Stimulated activated naive CD8-positive, alpha-beta T cell treated with anti-CD3 and anti-CD28 coated beads, Interleukin-15, Interleukin-2, amounts not matched to agents 100 U/mL and 50 U/mL, for 24 hours (primary cell): ENCODE measurements around the gene EYA2.

ENCODE experiments used
- ATAC-seq: fragments of 150-1000 bp; cut with Tn5 transposase; one replicate; pipeline ENCODE4 v1.10.0; 2021
- DNase-seq: peaks from one replicate; pipeline ENCODE4 v3.0.0; 2021

EYA2 gene

DNA sequence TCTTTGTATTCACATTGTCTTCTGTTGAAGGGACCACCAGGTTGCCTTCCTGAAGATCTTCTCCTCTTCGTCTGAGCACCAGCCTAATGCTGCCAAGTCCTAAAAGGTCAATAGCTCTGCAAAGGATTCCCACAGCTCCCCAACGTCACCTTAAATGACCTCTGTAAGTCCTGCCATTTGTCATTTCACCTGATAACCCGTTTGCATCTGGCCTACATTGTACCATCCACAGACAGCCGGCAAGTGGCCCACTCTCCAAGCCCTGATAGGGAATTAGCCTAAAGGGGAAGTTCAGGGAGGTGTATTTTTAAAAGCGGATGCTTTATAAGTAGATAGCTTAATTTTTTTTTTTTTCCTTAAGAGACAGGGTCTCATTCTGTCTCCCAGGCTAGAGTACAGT lies 334.0 kb downstream of the EYA2 start:
- no peak for ATAC-seq
- no peak for DNase-seq

DNA sequence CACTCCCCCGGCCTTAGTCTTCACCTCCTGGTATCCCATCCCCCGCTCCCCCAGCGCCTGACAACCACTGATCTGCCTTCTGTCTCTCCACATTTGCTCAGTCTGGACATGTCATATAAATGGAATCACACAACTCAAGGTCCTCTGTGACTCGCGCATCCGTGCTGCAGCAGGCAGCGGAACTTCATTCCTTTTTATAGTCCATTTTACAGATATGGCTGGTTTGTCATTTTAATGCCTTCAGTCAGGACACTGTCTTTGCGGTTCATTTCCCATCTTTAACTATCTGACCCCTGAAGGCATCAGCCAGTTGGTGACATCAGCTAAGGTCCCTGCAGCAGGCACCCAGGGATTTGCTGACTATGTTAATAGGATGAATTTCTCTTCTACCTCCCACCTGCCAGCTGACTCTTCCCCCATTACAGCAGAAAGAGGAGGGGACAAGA lies 336.2 kb downstream of the EYA2 start:
- DNase-seq: no peak
- no peak for ATAC-seq

DNA sequence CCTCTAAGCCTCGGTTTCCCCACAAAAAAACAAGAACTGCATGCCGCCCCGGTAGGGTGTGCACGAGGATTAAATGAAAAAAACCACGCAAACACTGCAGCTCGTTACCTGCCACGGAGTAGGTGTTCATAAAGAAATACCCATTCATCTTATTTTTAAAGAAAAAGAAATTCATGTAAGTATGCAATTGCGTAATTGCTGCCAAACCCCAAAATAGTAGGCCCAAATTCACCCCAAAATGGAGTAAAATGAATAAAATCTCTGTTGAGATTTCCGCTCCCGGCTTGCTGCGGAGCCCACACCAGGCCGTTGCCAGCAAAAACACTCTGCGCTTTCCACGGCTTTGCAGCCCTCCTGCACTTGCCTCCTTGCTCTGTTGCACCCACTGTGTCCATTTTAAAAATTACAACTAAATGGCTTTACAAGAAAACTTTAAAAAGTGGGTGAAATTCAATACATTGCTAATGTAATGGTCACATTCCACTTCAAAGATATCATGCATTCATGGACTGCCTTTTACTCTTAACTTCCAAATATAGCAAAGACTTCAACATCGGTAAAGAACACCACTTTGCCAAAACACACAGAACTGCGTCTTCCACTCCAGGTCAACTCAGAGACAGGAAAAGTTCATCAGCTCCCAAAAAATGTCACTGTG lies 336.9 kb downstream of the EYA2 start:
- ATAC-seq (no peak), DNase-seq (no peak)

DNA sequence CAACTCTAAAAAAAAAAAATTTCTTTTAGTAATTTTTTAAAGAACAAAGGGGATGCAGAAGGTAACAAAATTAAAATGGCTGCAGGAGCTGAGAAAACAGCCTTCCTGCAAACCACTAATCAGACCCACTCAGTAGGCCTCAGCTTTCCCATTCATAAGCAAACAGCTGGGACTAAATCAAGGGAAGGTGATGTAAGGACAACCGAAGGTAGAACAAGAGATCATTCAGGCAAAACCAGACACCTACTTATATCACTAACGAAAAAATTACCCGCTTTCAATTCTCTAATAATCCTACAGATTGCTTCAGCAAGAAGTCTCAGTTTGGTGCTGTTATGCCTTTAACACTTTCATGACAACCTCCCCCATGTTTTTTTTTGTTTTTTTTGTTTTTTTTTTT lies 337.9 kb downstream of the EYA2 start:
- ATAC-seq: no peak
- DNase-seq: no peak

DNA sequence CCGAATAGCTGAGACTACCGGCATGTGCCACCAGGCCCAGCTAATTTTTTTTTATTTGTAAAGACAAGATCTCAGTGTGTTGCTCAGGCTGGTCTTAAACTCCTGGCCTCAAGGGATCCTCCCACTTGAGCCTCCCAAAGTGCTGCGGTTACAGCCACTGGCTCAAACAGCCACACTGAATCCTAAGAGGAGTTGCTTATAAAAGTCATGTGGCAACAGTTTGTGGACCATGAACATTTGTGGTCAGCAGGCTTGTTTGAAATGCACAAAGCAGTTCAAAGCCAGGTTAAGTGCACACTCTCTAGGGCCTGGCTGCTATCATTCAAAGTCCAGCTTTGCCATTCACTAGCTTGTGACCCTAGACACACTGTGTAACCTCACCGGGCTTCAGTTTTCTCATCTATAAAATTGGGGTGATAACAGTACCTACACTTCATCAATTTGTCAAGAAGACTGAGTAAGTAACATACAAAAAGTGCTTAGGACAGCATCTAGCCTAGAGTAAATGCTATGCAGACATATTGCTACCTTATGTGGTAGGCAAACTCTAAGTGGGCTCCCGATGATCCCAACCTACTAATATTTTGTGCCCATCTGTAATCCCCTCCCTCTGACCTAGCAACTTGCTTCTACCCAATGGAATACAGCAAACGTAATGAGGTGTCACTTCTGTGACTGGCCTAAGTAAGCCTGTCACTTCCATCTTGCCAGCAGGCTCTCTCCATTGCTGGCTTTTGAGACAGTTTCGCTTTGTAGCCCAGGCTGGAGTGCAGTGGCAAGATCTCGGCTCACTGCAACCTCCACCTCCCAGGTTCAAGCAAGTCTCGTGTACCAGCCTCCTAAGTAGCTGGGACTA lies 338.9 kb downstream of the EYA2 start:
- ATAC-seq: no peak
- no peak for DNase-seq

DNA sequence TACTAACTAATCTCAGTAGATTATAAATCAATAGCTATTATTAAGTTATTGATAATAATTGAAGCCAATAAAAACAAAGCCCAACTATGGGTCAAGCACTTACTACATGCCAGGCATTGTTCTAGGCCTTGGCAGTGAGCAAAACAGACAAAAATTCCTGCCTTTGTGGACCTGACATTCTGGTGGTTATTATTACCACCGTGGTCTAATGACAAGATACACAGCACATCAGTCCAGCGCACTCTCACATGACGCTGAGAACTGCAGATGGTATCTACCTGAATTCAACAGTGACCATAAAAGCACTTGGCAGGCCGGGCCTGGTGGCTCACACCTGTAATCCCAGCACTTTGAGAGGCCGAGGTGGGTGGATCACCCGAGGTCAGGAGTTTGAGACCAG lies 340.5 kb downstream of the EYA2 start:
- DNase-seq (no peak), ATAC-seq (no peak)

DNA sequence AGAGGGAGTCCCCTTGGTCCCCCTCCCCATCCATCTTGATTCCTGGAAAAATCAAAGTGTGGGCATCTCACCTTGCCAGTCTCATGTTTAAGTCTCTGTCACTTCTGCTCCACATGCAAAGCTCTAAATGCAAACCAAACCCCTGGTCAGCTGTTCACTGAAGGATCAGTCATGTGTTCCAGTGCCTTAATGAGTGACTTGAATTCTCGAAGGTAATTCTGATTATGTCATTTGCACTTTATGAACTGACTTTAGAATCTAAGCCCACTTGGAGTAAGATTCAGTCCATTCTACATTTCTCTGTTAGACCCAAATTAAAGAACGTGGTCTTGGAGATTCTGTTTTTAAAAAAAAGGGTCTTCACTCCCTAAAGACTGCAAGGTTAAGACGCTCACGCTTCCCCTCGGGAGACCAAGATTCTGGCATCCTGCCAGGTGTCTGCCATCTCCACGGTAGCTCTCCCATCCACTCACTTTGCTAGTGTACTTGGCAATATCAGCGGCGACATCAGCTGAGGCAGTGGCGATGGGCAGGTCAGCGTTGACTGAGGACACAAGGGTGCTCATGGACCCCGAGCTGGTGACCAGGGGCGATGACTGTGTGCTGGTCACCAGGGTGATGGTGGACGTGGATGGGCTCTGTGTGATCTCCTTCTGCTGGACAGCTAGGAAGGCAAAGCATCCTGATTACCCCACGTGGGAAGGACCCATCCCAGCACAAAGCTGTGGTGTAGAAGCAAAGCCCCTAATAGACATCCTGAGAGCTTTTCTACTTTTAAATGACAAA lies 341.4 kb downstream of the EYA2 start:
- DNase-seq (no peak), ATAC-seq (no peak)

DNA sequence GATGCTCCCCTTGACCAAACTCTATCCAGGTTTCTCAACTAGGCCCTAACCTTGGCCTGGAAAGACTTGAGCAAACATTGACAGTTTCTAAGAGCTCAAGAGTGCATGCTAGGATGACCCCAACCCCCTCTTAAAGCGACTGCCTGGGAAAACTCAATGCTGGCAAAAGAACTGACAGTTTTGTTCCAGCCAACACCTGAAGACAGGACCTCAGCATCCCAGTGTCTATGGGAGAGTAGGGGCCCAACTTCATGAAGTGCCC lies 341.9 kb downstream of the EYA2 start:
- no peak for DNase-seq
- ATAC-seq: no peak

DNA sequence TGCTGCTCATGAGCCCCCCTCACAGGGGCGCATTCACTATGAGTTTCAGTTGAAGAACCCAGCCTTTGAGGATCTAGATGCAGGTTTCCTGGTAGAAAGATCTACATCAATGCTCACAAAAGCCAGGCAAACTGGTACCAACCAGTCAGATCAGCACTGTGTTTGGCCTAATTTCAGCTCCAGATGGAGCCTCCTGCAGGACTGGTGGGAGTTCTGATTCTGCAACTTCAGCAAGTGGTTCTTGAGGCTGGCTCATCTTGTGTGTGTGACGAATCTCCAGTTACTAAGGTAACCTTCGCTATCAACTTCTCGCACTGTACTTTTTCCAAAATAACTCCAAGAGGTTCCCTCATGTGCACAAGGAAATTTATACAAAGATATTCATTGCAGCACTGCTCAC lies 343.1 kb downstream of the EYA2 start:
- DNase-seq: no peak
- ATAC-seq: no peak
